ENCODE measurements around the gene PTH1R.

Gene PTH1R

DNA sequence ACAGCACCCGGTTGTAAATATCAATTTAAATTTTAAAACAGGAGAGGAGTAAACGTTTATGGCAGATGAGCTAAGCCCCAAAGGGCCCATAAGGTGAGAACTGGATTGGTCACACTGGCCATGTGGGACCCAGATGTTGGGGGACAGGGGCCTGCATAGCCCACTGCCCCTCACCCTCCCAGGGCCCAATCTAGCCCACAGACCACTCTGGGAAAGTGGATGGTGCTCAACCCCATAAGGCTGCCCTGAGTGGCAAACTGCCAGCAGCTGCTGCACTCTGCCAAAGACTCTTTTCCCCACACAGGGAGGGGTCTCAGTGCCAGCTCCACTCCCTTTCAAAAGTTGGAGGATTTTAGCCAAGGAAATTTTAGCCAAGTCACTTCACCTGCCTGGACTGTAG is 56.6 kb downstream of the PTH1R start:
- H3K36me3 ChIP-seq (ENCODE audit: insufficient read depth, low read length) = peaks cover 80% of the 10 kb centered on the region
- no peak overlapping the region for H3K4me3 ChIP-seq (ENCODE audit: low read depth in 1 of 2, low read length in 2 of 2)
- H3K9ac ChIP-seq (ENCODE audit: low read depth, low read length) = no peak overlapping the region
- H3K27me3 ChIP-seq (ENCODE audit: insufficient read depth, low read length, poor library complexity) = no peaks in the 10 kb centered on the region
- H3K27ac ChIP-seq (ENCODE audit: low read length) = no peak overlapping the region
- ATAC-seq (ENCODE audit: insufficient read depth, low read depth) (no peak), DNase-seq (no peak)
- H3K79me2 ChIP-seq (ENCODE audit: insufficient read depth, low read length) = peaks cover 96% of the 10 kb centered on the region
- H3K4me1 ChIP-seq (ENCODE audit: insufficient read depth, low read length) = no peaks in the 10 kb centered on the region
- TF ChIP-seq, protein P1, sequence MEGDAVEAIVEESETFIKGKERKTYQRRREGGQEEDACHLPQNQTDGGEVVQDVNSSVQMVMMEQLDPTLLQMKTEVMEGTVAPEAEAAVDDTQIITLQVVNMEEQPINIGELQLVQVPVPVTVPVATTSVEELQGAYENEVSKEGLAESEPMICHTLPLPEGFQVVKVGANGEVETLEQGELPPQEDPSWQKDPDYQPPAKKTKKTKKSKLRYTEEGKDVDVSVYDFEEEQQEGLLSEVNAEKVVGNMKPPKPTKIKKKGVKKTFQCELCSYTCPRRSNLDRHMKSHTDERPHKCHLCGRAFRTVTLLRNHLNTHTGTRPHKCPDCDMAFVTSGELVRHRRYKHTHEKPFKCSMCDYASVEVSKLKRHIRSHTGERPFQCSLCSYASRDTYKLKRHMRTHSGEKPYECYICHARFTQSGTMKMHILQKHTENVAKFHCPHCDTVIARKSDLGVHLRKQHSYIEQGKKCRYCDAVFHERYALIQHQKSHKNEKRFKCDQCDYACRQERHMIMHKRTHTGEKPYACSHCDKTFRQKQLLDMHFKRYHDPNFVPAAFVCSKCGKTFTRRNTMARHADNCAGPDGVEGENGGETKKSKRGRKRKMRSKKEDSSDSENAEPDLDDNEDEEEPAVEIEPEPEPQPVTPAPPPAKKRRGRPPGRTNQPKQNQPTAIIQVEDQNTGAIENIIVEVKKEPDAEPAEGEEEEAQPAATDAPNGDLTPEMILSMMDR (IDR thresholded peaks at IDR 0.05; ENCODE audit: borderline replicate concordance, extremely low read depth, low read length, poor library complexity, severe bottlenecking) = no peak
- TF ChIP-seq EZH2 (IDR thresholded peaks at IDR 0.05; ENCODE audit: borderline replicate concordance, low read depth, low read length, severe bottlenecking) = no peak
- H4K20me1 ChIP-seq (ENCODE audit: insufficient read depth, low read length) = peaks cover 85% of the 10 kb centered on the region
- no peak overlapping the region for H2AFZ ChIP-seq (ENCODE audit: low read depth, low read length)
- H3K4me2 ChIP-seq (ENCODE audit: insufficient read depth, low read length) = no peak overlapping the region
- no peaks in the 10 kb centered on the region for H3K9me3 ChIP-seq (ENCODE audit: insufficient read depth, low read length, severe bottlenecking)

- Histone ChIP-seq H4K20me1 (ENCODE audit: insufficient read depth, low read length) (peaks cover 88% of the 10 kb centered on the region), H3K4me3 (ENCODE audit: low read depth in 1 of 2, low read length in 2 of 2) (no peak overlapping the region), H3K9ac (ENCODE audit: low read depth, low read length) (no peak overlapping the region), H3K4me1 (ENCODE audit: insufficient read depth, low read length) (no peaks in the 10 kb centered on the region), H3K79me2 (ENCODE audit: insufficient read depth, low read length) (peaks cover 97% of the 10 kb centered on the region), H3K36me3 (ENCODE audit: insufficient read depth, low read length) (peaks cover 81% of the 10 kb centered on the region), H3K9me3 (ENCODE audit: insufficient read depth, low read length, severe bottlenecking) (no peaks in the 10 kb centered on the region), H3K4me2 (ENCODE audit: insufficient read depth, low read length) (no peak overlapping the region), H3K27ac (ENCODE audit: low read length) (no peak overlapping the region), H2AFZ (ENCODE audit: low read depth, low read length) (no peak overlapping the region), H3K27me3 (ENCODE audit: insufficient read depth, low read length, poor library complexity) (no peaks in the 10 kb centered on the region)
- ATAC-seq (ENCODE audit: insufficient read depth, low read depth) (no peak), DNase-seq (no peak)
- TF ChIP-seq EZH2 (IDR thresholded peaks at IDR 0.05; ENCODE audit: borderline replicate concordance, low read depth, low read length, severe bottlenecking) = no peak
- TF ChIP-seq, protein P1 (IDR thresholded peaks at IDR 0.05; ENCODE audit: borderline replicate concordance, extremely low read depth, low read length, poor library complexity, severe bottlenecking) = no peak
Observed at GRCh38 chr3:46934498-46935167, 57.1 kb downstream of the PTH1R start.

- no peak for DNase-seq
- Histone ChIP-seq H3K4me3 (ENCODE audit: low read depth in 1 of 2, low read length in 2 of 2) (no peak overlapping the region), H3K4me1 (ENCODE audit: insufficient read depth, low read length) (no peaks in the 10 kb centered on the region), H3K27me3 (ENCODE audit: insufficient read depth, low read length, poor library complexity) (no peaks in the 10 kb centered on the region), H3K4me2 (ENCODE audit: insufficient read depth, low read length) (no peak overlapping the region), H3K9me3 (ENCODE audit: insufficient read depth, low read length, severe bottlenecking) (no peaks in the 10 kb centered on the region), H3K27ac (ENCODE audit: low read length) (no peak overlapping the region), H3K9ac (ENCODE audit: low read depth, low read length) (no peak overlapping the region), H3K79me2 (ENCODE audit: insufficient read depth, low read length) (peaks cover 99% of the 10 kb centered on the region), H4K20me1 (ENCODE audit: insufficient read depth, low read length) (peaks cover 92% of the 10 kb centered on the region), H3K36me3 (ENCODE audit: insufficient read depth, low read length) (peaks cover 85% of the 10 kb centered on the region), H2AFZ (ENCODE audit: low read depth, low read length) (no peak overlapping the region)
- ATAC-seq (ENCODE audit: insufficient read depth, low read depth) = no peak
- TF ChIP-seq, protein P1 (IDR thresholded peaks at IDR 0.05; ENCODE audit: borderline replicate concordance, extremely low read depth, low read length, poor library complexity, severe bottlenecking) = no peak
- TF ChIP-seq EZH2 (IDR thresholded peaks at IDR 0.05; ENCODE audit: borderline replicate concordance, low read depth, low read length, severe bottlenecking) = no peak
Observed at GRCh38 chr3:46935168-46935858, 57.8 kb downstream of the PTH1R start.
